ENCODE measurements around the gene SH2D5.
A peak's percentile ranks its signal among the peaks of the same experiment; 100 is the strongest.

The SH2D5 gene

DNA sequence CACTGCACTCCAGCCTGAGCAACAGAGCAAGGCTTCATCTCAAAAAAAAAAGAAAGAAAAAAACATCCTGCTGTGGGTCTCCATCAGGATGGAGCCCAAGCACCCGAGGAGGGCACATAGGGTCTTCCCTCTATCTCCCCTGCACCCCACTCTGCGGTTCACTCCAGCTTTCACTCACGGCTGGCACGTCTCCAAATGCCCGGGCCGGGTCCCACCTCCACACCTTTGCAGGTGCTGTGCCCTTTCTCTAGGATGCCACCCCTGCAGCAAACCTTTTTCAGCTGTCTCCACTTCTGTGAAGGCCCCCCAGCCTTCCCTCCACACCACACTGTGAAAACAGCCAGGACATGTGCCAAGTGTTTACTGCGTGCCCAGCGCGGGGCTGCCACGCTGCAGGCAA, 48.9 kb downstream of the SH2D5 start:
- H3K27me3 ChIP-seq (ENCODE audit: insufficient read depth, poor library complexity, severe bottlenecking) = no peaks in the 10 kb centered on the region
- TF ChIP-seq, protein P1, sequence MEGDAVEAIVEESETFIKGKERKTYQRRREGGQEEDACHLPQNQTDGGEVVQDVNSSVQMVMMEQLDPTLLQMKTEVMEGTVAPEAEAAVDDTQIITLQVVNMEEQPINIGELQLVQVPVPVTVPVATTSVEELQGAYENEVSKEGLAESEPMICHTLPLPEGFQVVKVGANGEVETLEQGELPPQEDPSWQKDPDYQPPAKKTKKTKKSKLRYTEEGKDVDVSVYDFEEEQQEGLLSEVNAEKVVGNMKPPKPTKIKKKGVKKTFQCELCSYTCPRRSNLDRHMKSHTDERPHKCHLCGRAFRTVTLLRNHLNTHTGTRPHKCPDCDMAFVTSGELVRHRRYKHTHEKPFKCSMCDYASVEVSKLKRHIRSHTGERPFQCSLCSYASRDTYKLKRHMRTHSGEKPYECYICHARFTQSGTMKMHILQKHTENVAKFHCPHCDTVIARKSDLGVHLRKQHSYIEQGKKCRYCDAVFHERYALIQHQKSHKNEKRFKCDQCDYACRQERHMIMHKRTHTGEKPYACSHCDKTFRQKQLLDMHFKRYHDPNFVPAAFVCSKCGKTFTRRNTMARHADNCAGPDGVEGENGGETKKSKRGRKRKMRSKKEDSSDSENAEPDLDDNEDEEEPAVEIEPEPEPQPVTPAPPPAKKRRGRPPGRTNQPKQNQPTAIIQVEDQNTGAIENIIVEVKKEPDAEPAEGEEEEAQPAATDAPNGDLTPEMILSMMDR (IDR thresholded peaks at IDR 0.05; ENCODE audit: insufficient read depth, low read length) = no peak
- TF ChIP-seq GABPA (IDR thresholded peaks at IDR 0.05; ENCODE audit: low read depth) (no peak), POLR2AphosphoS5 (IDR thresholded peaks at IDR 0.05; ENCODE audit: low read depth) (no peak), SPI1 (IDR thresholded peaks at IDR 0.05; ENCODE audit: borderline replicate concordance, low read depth) (no peak)
- TF ChIP-seq, protein P2, sequence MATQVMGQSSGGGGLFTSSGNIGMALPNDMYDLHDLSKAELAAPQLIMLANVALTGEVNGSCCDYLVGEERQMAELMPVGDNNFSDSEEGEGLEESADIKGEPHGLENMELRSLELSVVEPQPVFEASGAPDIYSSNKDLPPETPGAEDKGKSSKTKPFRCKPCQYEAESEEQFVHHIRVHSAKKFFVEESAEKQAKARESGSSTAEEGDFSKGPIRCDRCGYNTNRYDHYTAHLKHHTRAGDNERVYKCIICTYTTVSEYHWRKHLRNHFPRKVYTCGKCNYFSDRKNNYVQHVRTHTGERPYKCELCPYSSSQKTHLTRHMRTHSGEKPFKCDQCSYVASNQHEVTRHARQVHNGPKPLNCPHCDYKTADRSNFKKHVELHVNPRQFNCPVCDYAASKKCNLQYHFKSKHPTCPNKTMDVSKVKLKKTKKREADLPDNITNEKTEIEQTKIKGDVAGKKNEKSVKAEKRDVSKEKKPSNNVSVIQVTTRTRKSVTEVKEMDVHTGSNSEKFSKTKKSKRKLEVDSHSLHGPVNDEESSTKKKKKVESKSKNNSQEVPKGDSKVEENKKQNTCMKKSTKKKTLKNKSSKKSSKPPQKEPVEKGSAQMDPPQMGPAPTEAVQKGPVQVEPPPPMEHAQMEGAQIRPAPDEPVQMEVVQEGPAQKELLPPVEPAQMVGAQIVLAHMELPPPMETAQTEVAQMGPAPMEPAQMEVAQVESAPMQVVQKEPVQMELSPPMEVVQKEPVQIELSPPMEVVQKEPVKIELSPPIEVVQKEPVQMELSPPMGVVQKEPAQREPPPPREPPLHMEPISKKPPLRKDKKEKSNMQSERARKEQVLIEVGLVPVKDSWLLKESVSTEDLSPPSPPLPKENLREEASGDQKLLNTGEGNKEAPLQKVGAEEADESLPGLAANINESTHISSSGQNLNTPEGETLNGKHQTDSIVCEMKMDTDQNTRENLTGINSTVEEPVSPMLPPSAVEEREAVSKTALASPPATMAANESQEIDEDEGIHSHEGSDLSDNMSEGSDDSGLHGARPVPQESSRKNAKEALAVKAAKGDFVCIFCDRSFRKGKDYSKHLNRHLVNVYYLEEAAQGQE (IDR thresholded peaks at IDR 0.05; ENCODE audit: insufficient replicate concordance, low read depth) = no peak

DNA sequence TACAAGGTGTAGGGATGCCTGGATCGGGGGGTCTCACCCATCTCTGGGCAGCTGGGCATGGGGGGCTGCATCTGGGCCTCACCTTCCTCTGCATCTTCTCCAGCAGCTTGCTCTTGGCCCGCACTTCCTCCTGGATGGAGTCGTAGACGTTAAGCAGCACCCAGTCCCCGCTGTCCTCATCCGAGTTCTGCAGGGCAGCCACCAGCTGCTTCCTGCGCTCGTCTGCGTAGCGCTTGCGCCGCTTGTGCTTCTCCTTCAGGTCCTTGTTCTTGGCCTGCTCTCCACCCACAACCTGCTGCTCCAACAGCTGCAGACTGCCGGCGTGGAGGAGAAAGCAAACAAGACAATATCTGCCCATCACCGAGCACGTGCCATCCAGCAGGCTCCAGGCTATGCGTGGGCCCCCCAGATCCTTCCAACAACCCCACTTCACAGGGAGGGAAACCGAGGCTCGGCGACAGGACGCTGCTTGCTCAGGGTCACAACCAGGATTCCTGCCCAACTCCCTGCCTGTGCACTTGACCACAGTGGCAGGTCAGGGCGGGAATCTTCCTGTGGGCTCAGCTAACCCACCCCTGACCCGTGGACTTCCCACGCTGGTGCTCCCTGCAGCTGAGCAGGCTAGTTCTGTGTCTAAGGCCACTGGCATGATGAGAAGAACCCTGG, 49.8 kb downstream of the SH2D5 start:
- Histone ChIP-seq H3K27ac (replicated peaks) (no peak overlapping the region), H3K4me3 (replicated peaks; ENCODE audit: insufficient read depth, low read length) (peak overlapping the region; percentile 19), H3K27me3 (ENCODE audit: insufficient read depth, poor library complexity, severe bottlenecking) (no peaks in the 10 kb centered on the region)
- DNase-seq (ENCODE audit: low read depth in 1 of 2, low spot score in 1 of 2) = peak; percentile 80 to 91
- TF ChIP-seq, protein P2 (IDR thresholded peaks at IDR 0.05; ENCODE audit: insufficient replicate concordance, low read depth) = no peak
- TF ChIP-seq POLR2AphosphoS5 (IDR thresholded peaks at IDR 0.05; ENCODE audit: low read depth) (peak; percentile 74), SPI1 (IDR thresholded peaks at IDR 0.05; ENCODE audit: borderline replicate concordance, low read depth) (peak; percentile 91), GABPA (IDR thresholded peaks at IDR 0.05; ENCODE audit: low read depth) (no peak)
- TF ChIP-seq, protein P1 (IDR thresholded peaks at IDR 0.05; ENCODE audit: insufficient read depth, low read length) = no peak

More for the DNA sequence above, 48.9 kb downstream of the SH2D5 start:
- Histone ChIP-seq H3K27ac (replicated peaks) (no peak overlapping the region), H3K4me3 (replicated peaks; ENCODE audit: insufficient read depth, low read length) (no peak overlapping the region)
- DNase-seq (ENCODE audit: low read depth in 1 of 2, low spot score in 1 of 2) = no peak

- Histone ChIP-seq H3K4me3 (replicated peaks; ENCODE audit: insufficient read depth, low read length) (peak overlapping the region; percentile 19), H3K27ac (replicated peaks) (no peak overlapping the region), H3K27me3 (ENCODE audit: insufficient read depth, poor library complexity, severe bottlenecking) (no peaks in the 10 kb centered on the region)
- TF ChIP-seq SPI1 (IDR thresholded peaks at IDR 0.05; ENCODE audit: borderline replicate concordance, low read depth) = no peak
- TF ChIP-seq, protein P1 (IDR thresholded peaks at IDR 0.05; ENCODE audit: insufficient read depth, low read length) = no peak
- TF ChIP-seq, protein P2 (IDR thresholded peaks at IDR 0.05; ENCODE audit: insufficient replicate concordance, low read depth) = no peak
- TF ChIP-seq GABPA (IDR thresholded peaks at IDR 0.05; ENCODE audit: low read depth) = no peak
- TF ChIP-seq POLR2AphosphoS5 (IDR thresholded peaks at IDR 0.05; ENCODE audit: low read depth) = no peak
- no peak for DNase-seq (ENCODE audit: low read depth in 1 of 2, low spot score in 1 of 2)
These were observed 50.5 kb downstream of the SH2D5 start for GRCh38 chr1:20681999-20682398.
